ENCODE data around the gene CLEC16A.

Gene CLEC16A

DNA sequence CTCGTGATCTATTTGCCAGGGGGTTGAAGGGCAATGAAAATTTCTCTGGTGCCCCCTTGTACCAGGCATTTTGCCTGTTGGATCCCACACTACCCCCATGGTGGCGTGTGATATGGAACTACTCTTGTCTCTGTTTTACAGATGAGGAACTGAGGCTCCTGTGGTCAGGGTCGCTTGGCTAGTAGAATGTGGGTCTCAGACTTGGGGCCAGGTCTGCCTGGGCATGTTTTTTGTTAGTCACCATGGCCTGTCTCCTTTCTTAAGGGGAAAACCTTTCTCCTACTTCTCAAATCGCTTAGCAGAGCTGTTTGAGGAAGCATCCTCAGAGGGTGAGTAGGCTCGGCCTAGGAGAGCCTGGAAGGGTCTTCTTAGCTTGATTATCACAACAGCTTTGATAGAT, 51.2 kb downstream of the CLEC16A start:
- no peaks in the 10 kb centered on the region for H3K27me3 ChIP-seq
- intact Hi-C loops (cut with DNase I; ENCODE audit: low total_unique reads): no loop called here
- H3K27ac ChIP-seq: no peak overlapping the region
- peaks cover 6 to 49% (median 28%) of the 10 kb centered on the region in 3 donors for H3K36me3 ChIP-seq
- no peaks in the 10 kb centered on the region for H3K9me3 ChIP-seq
- TF ChIP-seq, protein P1, sequence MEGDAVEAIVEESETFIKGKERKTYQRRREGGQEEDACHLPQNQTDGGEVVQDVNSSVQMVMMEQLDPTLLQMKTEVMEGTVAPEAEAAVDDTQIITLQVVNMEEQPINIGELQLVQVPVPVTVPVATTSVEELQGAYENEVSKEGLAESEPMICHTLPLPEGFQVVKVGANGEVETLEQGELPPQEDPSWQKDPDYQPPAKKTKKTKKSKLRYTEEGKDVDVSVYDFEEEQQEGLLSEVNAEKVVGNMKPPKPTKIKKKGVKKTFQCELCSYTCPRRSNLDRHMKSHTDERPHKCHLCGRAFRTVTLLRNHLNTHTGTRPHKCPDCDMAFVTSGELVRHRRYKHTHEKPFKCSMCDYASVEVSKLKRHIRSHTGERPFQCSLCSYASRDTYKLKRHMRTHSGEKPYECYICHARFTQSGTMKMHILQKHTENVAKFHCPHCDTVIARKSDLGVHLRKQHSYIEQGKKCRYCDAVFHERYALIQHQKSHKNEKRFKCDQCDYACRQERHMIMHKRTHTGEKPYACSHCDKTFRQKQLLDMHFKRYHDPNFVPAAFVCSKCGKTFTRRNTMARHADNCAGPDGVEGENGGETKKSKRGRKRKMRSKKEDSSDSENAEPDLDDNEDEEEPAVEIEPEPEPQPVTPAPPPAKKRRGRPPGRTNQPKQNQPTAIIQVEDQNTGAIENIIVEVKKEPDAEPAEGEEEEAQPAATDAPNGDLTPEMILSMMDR (IDR thresholded peaks at IDR 0.05): no peak
- no peak for DNase-seq
- H3K4me1 ChIP-seq: peaks cover 0 to 4% (median 2%) of the 10 kb centered on the region in 4 donors
- H3K4me3 ChIP-seq: no peak overlapping the region

DNA sequence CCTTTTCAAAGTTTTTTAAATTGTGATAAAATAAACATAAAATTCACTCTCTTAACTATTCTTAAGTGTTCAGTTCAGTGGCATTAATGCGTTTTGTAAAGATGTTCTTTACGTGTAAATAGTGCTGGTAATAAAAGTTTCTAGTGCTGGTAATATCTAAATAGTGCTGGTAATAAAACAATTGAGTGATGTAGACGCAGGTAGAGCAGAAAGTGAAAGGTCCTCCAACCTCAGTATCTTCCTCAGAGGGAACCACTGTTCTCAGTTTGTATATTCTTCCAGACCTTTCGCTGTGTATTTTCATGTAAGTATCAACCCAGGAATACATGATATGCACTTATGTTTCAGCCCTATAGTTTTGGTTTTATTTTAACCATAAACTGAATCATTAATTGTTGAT, 53.1 kb downstream of the CLEC16A start:
- no peaks in the 10 kb centered on the region for H3K9me3 ChIP-seq
- peaks cover 6 to 56% (median 29%) of the 10 kb centered on the region in 3 donors for H3K36me3 ChIP-seq
- no peak for DNase-seq
- TF ChIP-seq, protein P1 (IDR thresholded peaks at IDR 0.05): no peak
- no peaks in the 10 kb centered on the region for H3K27me3 ChIP-seq
- intact Hi-C loops (cut with DNase I; ENCODE audit: low total_unique reads): no loop called here
- H3K4me3 ChIP-seq: no peak overlapping the region
- H3K27ac ChIP-seq: no peak overlapping the region
- no peaks in the 10 kb centered on the region for H3K4me1 ChIP-seq

DNA sequence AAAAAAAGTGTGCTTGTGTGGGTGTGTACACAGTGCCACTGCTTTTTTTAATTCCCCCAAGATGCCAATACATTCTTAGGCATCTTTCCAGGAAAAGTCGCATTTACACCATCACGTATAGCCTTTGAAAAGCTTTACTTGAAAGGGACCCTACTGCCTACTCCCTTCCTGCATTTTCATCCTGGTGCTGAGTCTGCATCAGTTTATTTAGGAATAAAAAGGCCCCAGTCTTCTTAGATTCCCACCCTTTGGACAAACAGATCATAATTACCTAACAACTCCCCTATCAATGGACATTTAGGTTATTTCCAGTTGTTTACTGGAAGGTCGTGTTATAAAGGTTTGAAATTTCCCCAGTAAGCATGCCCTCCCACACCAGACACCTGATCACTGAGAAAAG, 54.9 kb downstream of the CLEC16A start:
- TF ChIP-seq, protein P1 (IDR thresholded peaks at IDR 0.05): no peak
- H3K4me1 ChIP-seq: peaks cover 0 to 4% (median 0%) of the 10 kb centered on the region in 4 donors
- no peak for DNase-seq
- no peaks in the 10 kb centered on the region for H3K9me3 ChIP-seq
- H3K27ac ChIP-seq: no peak overlapping the region
- peaks cover 6 to 59% (median 35%) of the 10 kb centered on the region in 3 donors for H3K36me3 ChIP-seq
- no peak overlapping the region for H3K4me3 ChIP-seq
- no peaks in the 10 kb centered on the region for H3K27me3 ChIP-seq
- intact Hi-C loops (cut with DNase I; ENCODE audit: low total_unique reads): no loop called here

DNA sequence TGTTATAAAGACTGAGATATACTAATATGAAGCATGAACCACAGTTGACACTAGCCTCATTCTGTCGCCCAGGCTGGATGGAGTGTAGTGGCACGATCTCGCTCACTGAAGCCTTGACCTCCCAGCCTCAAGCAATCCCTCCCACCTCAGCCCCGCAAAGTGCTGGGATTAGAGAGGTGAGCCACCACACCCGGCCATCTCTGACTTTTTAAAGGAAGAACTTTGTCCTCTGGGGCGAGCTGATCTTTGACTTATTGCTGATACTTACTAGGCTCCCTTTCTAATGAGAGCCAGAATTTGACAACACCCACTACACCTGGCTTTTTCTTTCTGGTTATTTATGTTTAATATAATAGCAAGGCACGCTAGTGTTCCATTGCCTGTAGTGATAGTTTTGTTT, 57.2 kb downstream of the CLEC16A start:
- Histone ChIP-seq H3K9me3 (no peaks in the 10 kb centered on the region), H3K4me1 (peaks cover 0 to 16% (median 0%) of the 10 kb centered on the region in 4 donors), H3K4me3 (no peak overlapping the region), H3K27ac (no peak overlapping the region), H3K27me3 (no peaks in the 10 kb centered on the region), H3K36me3 (peaks cover 6 to 47% (median 21%) of the 10 kb centered on the region in 3 donors)
- DNase-seq: no peak
- TF ChIP-seq, protein P1 (IDR thresholded peaks at IDR 0.05): no peak
- intact Hi-C loops (cut with DNase I; ENCODE audit: low total_unique reads): no loop called here

DNA sequence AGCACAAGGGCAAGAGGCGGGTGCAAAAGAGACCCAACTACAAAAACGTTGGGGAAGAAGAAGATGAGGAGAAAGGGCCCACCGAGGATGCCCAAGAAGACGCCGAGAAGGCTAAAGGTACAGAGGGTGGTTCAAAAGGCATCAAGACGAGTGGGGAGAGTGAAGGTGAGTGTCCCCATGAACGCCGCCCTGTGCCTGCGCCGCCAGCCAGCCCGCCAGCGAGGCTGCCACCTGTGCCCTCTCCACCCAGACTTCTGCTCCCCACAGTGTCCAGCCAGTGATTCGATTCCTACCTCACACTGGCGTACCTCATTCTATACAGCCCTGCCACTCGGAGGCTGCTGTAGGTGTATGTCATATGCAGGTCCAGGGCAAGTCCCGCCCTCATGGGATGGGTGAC, 58.8 kb downstream of the CLEC16A start:
- Histone ChIP-seq H3K36me3 (peaks cover 6 to 37% (median 13%) of the 10 kb centered on the region in 3 donors), H3K27me3 (no peaks in the 10 kb centered on the region), H3K4me3 (no peak overlapping the region), H3K4me1 (peaks cover 0 to 16% (median 0%) of the 10 kb centered on the region in 4 donors), H3K27ac (no peak overlapping the region), H3K9me3 (no peaks in the 10 kb centered on the region)
- no peak for DNase-seq
- intact Hi-C loops (cut with DNase I; ENCODE audit: low total_unique reads): no loop called here
- TF ChIP-seq, protein P1 (IDR thresholded peaks at IDR 0.05): no peak

DNA sequence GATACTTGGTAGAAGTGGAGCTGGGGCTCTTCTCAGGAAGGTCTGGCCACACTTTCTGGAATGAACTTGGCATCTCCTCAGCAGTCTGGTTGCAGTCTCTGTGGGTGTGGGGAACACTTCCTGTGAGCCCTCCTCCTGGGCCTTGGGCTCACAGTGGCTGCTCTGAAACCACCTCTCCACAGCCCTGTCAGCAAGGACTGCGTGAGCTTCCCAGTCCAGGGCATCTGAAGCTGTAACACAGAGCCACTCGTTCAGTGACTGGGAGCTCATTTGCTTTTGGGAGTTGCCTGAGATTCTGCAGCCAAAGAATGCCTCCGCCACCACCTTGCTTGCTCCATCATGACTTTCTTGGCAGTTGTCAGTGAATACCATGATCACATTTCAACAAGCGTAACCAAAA, 60.0 kb downstream of the CLEC16A start:
- TF ChIP-seq, protein P1 (IDR thresholded peaks at IDR 0.05): no peak
- Histone ChIP-seq H3K9me3 (no peaks in the 10 kb centered on the region), H3K27ac (peak overlapping the region in 1 of 2 donors; percentile 37), H3K27me3 (no peaks in the 10 kb centered on the region), H3K4me3 (no peak overlapping the region), H3K36me3 (peaks cover 6 to 34% (median 13%) of the 10 kb centered on the region in 3 donors), H3K4me1 (peaks cover 0 to 16% (median 0%) of the 10 kb centered on the region in 4 donors)
- no peak for DNase-seq
- intact Hi-C loops (cut with DNase I; ENCODE audit: low total_unique reads): no loop called here

Measured in tibial artery (tissue), 4 donors.